Mesodermal cell (in vitro differentiated cells): ENCODE measurements around the gene ZNF705A.
"Not testable (repeated sequence)": the region's sequence is repeated elsewhere in the genome, so short reads cannot be mapped to it uniquely, and the experiment has no call there.

Source experiments
- H3K27ac ChIP-seq: 2 replicates; pipeline ENCODE4 v1.7.0; 2013; ENCODE audit warnings: mild to moderate bottlenecking, low read depth, low read length, moderate library complexity; ENCODE audit not compliant: severe bottlenecking
- H3K36me3 ChIP-seq: 2 replicates; pipeline ENCODE4 v1.7.1; 2013; ENCODE audit warnings: mild to moderate bottlenecking, low read length, moderate library complexity; ENCODE audit not compliant: control insufficient read depth, insufficient read depth
- H3K4me1 ChIP-seq: one replicate; pipeline ENCODE4 v1.7.1; 2013; ENCODE audit warnings: mild to moderate bottlenecking, low read length; ENCODE audit not compliant: insufficient read depth, control insufficient read depth, poor library complexity, severe bottlenecking
- H3K4me3 ChIP-seq: 2 replicates; pipeline ENCODE4 v1.7.0; 2013; ENCODE audit warnings: low read length, control low read depth, mild to moderate bottlenecking; ENCODE audit not compliant: insufficient read depth, poor library complexity, severe bottlenecking; ENCODE audit errors: extremely low read depth
- H3K9me3 ChIP-seq: 2 replicates; pipeline ENCODE4 v1.7.1; 2013; ENCODE audit warnings: mild to moderate bottlenecking, low read length, moderate library complexity; ENCODE audit not compliant: control insufficient read depth
- WGBS, 2 experiments: methylation state at CpG; one replicate each; pipeline ENCODE4 v1.1.5; 2013; ENCODE audit warnings: missing lambda C conversion rate in 2 of 2; ENCODE audit not compliant: insufficient coverage in 2 of 2; 5-methylcytosine and 5-hydroxymethylcytosine counted together

ZNF705A gene

DNA sequence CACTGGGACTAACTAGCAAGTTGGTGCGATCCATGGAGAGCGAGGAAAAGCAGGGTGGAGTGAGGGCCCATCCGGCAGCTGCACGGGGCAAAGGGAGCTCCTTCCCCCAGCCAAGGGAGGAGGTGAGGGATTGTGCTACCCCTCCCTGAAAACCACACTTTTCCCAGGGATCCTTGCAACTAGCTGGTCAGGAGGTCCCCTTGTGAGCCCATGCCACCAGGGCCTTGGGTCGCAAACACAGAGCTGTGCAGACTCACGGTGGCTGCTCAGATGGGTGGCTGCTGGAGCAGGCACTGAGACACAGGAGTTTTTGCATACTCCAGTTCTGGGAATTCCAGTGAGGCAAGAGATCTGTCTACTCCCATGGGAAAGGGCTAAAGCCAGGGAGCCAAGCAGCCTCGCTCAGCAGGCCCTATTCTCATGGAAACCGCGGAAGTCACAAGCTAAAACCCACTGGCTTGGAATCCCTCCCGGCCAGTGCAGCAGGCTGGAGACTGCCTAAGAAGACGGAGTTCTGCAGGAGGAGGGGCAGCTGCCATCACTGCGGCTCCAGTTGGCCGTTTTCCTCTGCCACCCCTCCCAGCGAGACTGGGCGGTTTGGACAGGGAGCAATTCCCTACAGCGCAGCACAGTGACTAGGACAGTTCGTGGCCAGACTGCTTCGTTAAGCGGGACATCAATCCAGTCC is 10.9 kb upstream of the ZNF705A start:
- H3K27ac ChIP-seq, result no peak overlapping the region
- WGBS, 2 experiments, result 47 to 63% methylated on average over 15 to 18 of the region's 19 CpGs
- no peaks in the 10 kb centered on the region for H3K36me3 ChIP-seq
- H3K4me3 ChIP-seq, result no peak overlapping the region
- peaks cover 3% of the 10 kb centered on the region for H3K4me1 ChIP-seq
- no peaks in the 10 kb centered on the region for H3K9me3 ChIP-seq

DNA sequence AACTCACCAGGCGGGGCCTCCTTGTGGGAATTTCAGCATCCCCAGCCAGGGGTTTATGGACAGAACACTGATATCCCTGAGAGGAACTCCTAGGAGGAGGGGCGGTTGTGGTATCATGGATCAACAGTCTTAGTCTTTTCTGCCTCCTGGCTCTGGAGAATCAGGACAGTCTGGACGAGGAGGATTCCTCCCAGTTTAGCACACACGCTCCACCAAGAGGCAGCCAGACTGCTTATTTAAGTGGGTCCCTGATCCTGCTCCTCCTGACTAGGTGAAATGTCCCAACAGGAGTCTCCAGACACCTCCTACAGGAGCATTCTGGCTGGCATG is 10.4 kb upstream of the ZNF705A start:
- Histone ChIP-seq H3K4me1 (peaks cover 3% of the 10 kb centered on the region), H3K4me3 (no peak overlapping the region), H3K27ac (no peak overlapping the region), H3K36me3 (no peaks in the 10 kb centered on the region), H3K9me3 (no peaks in the 10 kb centered on the region)
- 84 to 91% methylated on average over 3 to 4 of the region's 4 CpGs for WGBS, 2 experiments

DNA sequence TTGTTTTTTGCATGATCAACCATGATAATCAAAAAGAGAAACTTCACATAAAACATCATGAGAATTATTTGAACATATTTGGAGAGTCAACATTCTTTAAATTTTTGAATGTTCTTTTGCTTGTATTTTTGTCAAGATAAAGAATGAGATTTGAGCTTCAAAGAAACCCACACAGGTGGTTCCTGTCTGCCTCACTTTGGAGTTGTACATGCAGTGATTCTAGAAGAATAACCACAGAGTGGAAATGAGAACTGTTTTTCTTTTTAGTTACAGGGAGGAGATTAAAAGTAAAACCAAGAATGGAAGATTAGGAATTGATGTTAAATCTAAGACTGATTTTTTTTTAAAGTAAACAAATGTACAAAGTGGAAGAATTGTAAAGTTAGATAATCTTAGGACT is 2.3 kb upstream of the ZNF705A start:
- H3K9me3 ChIP-seq, result no peaks in the 10 kb centered on the region
- no peak overlapping the region for H3K4me3 ChIP-seq
- no peak overlapping the region for H3K27ac ChIP-seq
- H3K36me3 ChIP-seq, result no peaks in the 10 kb centered on the region
- H3K4me1 ChIP-seq, result peaks cover 9% of the 10 kb centered on the region

DNA sequence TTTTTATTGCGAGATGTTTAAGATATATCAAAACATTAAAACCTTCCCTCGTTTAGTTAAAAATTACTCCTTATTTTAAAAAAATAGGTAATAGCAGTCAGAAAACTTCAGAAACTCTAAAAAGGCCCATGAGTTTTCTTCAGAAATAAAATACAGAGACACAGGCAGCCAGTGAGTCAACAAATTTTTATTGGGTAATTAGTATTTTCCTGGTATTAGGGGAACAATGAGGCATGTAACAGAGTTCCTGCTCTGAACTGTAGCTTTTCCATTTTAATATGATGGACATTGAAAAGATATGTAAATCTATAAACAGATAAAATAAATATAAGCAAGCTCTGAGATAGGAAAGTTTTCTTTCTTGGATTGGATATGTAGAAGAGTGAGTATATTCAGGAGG is 399 bp upstream of the ZNF705A start:
- H3K36me3 ChIP-seq, result no peaks in the 10 kb centered on the region
- WGBS, 2 experiments, result no CpG with 5 or more reads among the region's 2 CpGs
- peak overlapping the region; percentile 25 for H3K27ac ChIP-seq
- peaks cover 9% of the 10 kb centered on the region for H3K4me1 ChIP-seq
- no peaks in the 10 kb centered on the region for H3K9me3 ChIP-seq
- no peak overlapping the region for H3K4me3 ChIP-seq

DNA sequence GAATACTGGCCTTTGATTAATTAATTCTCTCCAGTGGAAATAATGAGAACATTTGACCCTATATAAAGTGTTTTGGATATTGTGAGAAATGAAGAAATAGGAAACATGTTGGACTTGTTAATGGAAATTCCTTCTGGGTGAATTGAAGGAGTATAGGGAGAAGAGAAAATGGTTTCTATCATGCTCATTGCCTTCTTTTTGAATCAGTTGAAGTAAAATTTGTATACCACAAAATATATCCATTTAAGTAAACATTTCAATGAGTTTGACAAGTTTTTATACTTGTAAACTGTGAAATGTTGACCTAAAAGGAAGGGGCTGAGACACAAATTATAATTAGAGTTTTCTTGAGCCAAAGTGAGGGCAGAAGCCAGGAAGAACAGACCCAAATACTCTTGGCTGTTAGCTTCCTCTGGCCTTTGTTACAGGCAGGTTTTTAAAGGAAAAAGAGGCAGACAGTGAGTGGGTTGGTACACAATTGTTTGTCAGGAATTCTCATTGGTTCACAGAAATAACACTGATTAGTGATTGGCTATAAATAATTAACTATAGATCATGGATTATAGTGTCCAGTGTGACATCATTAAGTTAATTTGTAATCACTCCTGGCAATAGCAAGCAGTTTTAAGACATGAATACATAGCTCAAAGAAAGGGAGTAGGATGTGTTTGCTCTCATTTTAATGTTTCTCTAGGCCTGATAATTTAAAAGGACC is 826 bp downstream of the ZNF705A start:
- peak overlapping the region; percentile 25 for H3K27ac ChIP-seq
- H3K4me1 ChIP-seq, result peaks cover 9% of the 10 kb centered on the region
- no peak overlapping the region for H3K4me3 ChIP-seq
- no peaks in the 10 kb centered on the region for H3K36me3 ChIP-seq
- H3K9me3 ChIP-seq, result no peaks in the 10 kb centered on the region

DNA sequence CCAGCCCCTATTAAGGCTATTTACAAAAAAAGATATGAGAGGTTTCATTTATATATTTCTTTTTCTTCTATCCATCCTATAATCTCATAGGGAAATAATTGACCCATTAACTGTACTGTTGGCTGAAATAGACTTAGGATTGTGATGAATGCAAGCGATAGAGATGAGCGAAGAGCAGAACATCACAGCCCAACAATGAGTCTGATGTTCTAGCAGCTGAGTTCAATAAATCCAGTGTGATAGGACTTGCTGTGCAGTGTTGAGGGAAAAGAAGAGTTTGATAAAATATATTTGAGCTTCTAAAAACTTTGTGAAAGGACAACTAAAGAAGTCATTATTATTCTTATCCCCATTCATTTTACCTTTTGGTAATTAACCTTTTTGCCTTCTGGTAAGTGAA is 16.1 kb downstream of the ZNF705A start:
- H3K27ac ChIP-seq, H3K4me1 ChIP-seq, H3K4me3 ChIP-seq, H3K9me3 ChIP-seq, H3K36me3 ChIP-seq: not testable (repeated sequence)
- no CpG with 5 or more reads among the region's 2 CpGs for WGBS, 2 experiments

DNA sequence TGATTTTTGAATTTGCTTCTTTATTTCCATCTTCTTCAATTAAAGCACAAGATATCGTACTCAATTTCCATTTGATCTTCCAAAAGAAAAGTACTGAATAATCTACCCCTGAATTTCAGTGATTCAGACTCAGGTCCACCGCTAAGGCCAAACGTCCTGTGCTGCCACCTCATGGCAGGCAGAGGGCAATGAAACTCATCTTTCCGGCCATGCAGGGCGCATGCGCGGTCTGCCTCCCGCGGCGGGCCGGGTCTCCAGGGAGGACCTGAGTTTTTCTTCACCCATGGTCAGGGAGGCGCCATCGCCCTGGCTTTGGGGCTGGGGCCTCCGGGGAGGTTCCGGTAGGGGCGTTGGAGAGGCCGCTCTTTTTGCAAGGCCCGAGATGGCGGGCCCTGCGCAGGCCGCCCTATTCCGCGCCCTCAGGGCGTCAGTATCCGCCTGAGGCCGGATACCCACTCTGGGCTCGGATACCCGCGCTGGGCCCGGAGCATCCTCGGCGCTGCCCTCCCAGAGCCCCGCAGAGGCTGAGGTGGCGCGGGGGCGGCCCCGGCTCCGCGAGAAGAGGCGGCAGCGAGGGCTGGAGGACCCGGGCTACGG is 23.3 kb downstream of the ZNF705A start:
- H3K36me3 ChIP-seq, H3K4me1 ChIP-seq, H3K27ac ChIP-seq, H3K9me3 ChIP-seq: not testable (repeated sequence)
- 21 to 33% methylated on average over 15 to 24 of the region's 43 CpGs for WGBS, 2 experiments
- H3K4me3 ChIP-seq, result peak overlapping the region; percentile 37

DNA sequence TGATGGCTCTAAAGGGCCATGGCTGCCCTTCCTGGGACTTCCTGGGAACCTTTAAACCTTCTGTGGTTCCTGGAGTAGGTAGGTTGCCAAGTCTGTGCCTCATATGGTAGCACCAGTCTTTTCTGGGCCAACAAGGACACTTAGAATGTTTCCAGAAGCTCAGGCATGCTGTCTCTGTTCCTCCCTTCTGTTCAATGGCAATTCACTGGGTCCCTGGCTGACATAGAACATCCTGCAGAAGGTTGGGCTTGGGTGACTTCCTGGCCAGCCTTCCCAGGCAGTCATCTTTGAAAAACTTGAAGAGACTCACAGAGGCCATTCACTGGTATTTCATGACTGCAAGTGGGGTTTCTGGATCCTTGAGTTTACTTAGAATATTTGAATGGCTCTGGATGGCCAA is 24.5 kb downstream of the ZNF705A start:
- not testable (repeated sequence) for H3K4me1 ChIP-seq, H3K36me3 ChIP-seq, H3K27ac ChIP-seq, H3K9me3 ChIP-seq, H3K4me3 ChIP-seq

DNA sequence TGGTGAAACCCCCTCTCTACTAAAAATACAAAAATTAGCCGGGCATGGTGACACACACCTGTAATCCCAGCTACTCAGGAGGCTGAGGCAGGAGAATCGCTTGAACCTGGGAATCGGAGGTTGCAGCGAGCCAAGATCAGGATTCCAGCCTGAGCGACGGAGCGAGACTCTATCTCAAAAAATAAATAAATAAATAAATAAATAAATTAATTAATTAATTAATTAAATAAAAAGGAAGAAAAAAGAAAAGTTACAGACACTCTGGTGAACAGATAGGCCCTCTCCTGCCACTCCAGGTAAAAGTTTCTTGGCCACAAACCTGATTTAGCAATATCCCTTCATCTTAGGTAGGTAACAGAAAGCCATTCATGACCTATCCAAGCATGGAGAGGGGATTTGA is 26.1 kb downstream of the ZNF705A start:
- not testable (repeated sequence) for H3K4me3 ChIP-seq, H3K4me1 ChIP-seq, H3K9me3 ChIP-seq, H3K27ac ChIP-seq, H3K36me3 ChIP-seq
- no CpG with 5 or more reads among the region's 7 CpGs for WGBS, 2 experiments

DNA sequence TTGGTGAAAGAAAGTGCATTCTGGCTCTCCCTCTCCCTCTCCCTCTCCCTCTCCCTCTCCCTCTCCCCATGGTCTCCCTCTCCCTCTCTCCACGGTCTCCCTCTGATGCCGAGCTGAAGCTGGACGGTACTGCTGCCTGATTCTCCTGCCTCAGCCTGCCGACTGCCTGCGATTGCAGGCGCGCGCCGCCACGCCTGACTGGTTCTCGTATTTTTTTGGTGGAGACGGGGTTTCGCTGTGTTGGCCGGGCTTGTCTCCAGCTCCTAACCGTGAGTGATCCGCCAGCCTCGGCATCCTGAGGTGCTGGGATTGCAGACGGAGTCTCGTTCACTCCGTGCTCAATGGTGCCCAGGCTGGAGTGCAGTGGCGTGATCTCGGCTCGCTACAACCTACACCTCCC is 26.5 kb downstream of the ZNF705A start:
- H3K27ac ChIP-seq, H3K9me3 ChIP-seq, H3K4me3 ChIP-seq, H3K36me3 ChIP-seq, H3K4me1 ChIP-seq: not testable (repeated sequence)
- 94 to 98% methylated on average over 11 of the region's 23 CpGs for WGBS, 2 experiments

DNA sequence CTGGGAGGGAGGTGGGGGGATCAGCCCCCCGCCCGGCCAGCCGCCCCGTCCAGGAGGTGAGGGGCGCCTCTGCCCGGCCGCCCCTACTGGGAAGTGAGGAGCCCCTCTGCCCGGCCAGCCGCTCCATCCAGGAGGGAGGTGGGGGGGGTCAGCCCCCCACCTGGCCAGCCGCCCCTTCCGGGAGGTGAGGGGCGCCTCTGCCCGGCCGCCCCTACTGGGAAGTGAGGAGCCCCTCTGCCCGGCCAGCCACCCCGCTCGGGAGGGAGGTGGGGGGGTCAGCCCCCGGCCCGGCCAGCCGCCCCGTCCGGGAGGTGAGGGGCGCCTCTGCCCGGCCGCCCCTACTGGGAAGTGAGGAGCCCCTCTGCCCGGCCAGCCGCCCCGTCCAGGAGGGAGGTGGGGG is 27.4 kb downstream of the ZNF705A start:
- not testable (repeated sequence) for H3K27ac ChIP-seq, H3K36me3 ChIP-seq, H3K9me3 ChIP-seq, H3K4me3 ChIP-seq, H3K4me1 ChIP-seq
- 95% methylated on average over 4 of the region's 28 CpGs; no CpG with 5 or more reads in 1 of the 2 experiments for WGBS, 2 experiments
